Activated CD4-positive, alpha-beta T cell treated with anti-CD3 and anti-CD28 coated beads for 1 hour (primary cell): ENCODE measurements around the gene C1orf21.
A peak's percentile ranks its signal among the peaks of the same experiment; 100 is the strongest.
"Not testable (repeated sequence)": the region's sequence is repeated elsewhere in the genome, so short reads cannot be mapped to it uniquely, and the experiment has no call there.

ENCODE experiments used
- DNase-seq: peaks from one replicate; pipeline ENCODE4 v3.0.0-alpha.2; 2020

Gene C1orf21, protein sequence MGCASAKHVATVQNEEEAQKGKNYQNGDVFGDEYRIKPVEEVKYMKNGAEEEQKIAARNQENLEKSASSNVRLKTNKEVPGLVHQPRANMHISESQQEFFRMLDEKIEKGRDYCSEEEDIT

DNA sequence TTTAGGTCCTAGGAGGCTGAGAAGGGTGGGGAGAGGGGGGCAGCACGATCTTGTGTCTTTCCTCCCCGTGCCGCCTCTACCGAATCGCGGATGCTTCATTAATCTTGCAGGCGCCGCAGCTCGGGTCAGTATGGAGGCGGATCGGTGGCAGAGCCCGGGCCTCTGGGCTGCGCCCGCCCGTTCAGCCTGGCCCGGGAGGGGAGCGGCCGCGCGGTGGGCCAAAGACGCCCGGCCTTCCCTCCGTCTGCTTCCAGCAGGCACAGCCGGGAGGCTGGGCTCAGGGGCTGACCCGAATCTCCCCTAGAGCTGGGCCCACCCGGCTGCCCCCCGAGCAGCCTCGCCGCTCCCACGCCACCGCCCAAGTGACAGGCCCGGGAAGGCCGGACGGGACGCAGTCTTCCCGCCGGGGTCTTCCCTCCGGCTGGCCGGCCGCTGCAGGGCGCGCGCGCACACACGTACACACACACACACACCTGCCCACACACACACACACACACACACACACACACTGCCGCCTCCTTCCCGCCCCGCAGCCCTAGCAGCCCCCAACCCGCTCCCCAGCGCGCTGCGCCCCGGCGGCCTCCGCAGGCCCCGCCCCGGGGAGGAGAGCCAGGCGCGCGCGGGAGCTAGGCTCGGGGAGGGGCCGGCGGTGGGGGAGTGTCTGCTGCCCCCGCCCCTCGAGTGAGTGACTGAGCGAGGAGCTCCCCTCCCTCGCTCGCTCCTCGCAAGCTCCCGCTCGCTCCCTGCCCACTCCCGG lies at the start of gene C1orf21:
Gene C1orf21, plus strand, starts transcription at position 718 of the 757 bp plus-strand sequence. CDS start 90,481 bp downstream, outside the sequence.
- peak; percentile 36 for DNase-seq

DNA sequence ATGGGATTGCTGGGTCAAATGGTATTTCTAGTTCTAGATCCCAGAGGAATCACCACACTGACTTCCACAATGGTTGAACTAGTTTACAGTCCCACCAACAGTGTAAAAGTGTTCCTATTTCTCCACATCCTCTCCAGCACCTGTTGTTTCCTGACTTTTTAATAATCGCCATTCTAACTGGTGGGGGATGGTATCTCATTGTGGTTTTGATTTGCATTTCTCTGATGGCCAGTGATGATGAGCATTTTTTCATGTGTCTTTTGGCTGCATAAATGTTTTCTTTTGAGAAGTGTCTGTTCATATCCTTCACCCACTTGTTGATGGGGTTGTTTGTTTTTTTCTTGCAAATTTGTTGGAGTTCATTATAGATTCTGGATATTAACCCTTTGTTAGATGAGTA lies 49.0 kb upstream of the C1orf21 start:
- not testable (repeated sequence) for DNase-seq

DNA sequence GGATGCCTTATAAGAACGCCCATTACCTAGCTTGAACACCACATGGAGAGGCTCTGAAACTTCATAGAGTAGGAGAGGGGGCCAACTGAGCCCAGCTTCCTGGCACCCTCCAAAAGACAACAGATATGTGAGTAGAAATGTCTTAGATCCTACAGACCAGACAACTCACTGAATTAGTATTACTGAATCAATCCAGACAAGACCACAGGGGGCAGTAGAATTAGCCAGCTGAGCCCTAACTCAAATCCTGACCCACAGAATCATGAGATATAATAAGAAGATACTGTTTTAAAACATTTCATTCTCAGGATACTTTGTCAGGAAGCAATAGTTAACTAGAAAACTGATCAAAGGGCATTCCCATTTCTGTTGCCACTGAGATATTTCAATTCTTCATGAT lies 45.8 kb upstream of the C1orf21 start:
- DNase-seq = no peak

DNA sequence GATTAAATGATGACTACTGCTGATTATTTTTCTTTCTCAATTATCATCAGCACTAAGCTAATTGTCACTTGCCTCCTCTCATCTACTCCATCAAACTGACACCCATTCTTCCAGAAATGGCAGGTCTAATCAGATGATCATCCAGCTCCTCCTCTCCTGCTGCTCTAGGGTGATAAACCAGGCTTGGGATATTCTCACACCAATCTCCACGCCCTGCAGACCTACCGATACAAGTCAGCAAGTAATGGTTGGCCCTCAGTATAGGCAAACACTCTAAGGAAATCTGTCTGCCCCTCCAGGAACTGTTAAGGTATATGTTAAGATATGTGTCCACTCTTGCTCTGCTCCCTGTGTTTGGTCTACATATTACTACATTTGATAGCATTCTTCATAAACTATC lies 36.3 kb upstream of the C1orf21 start:
- DNase-seq = no peak

DNA sequence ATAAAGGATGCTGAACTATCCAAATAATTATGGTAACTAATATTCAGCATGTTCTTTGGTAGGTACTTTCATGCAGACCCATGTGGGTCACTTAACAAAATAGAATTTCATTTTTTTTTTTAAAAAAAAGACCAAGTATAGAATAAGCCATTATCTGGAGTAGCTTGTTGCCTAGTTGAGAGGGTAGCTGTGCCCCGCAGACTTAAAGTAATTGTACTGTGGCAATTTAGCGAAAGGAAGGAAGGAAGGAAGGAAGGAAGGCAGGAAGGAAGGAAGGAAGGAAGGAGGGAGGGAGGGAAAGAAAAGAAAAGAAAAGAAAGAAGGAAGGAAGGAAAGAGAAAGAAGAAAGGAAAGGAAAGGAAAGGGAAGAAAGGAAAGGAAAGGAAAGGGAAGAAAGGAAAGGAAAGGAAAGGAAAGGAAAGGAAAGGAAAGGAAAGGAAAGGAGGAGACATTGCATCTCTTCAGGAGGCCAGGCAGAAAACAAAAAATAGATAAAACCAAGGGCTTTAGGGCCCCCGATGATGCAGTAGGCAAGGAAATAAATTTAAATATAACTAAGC lies 35.3 kb upstream of the C1orf21 start:
- no peak for DNase-seq

DNA sequence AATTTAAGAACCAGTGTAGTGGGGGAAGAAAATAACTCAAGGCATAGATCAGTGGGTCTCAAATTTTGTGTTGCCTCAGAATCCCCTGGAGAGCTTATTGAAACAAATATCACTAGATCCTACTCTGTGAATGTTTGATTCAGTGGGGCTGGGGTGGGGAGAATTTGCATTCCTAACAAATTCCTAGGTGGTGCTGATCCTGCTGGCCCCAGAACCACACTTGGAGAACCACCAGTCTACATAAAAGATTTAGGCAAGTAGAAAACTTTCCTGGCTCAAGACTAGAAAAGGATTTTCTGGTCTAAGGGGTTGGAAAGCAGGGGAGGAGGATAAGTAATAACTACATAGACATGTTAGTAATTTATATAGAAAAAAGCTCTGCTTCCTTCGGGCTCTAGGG lies 34.1 kb upstream of the C1orf21 start:
- no peak for DNase-seq

DNA sequence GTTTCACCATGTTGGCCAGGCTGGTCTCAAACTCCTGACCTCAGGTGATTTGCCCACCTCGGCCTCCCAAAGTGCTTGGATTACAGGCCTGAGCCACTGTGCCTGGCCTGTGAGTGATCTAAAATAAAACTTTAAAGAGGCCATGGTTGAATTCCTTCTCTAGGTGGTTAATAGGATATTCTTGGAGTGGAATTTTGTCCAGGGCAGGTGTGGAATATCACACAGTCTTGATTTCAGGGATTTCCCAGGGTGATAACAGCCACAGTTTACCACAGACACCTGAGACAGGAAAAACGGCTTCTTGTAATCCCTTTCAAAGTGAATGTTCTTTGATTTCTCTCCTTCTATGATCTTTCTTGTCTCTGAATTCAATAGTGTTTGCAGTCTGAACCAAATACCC lies 32.1 kb upstream of the C1orf21 start:
- DNase-seq = no peak

DNA sequence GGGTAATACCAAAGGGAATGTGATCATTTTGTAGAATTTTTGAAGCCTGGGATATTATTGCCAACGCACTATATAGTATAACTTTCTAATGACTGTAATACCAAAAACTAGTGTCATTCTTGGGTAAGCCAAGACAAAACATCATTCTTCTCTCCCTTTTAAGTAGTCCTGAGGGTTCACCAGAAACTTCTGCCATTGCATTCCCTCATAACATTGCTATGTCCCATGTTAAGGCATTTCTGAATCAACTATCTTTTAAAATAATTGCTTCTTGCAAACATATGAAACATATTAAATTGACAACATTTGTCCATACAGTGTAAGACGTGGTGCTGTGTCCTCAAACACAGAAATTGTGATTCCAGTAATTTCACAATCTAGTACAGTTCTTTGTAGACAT lies 29.9 kb upstream of the C1orf21 start:
- no peak for DNase-seq

DNA sequence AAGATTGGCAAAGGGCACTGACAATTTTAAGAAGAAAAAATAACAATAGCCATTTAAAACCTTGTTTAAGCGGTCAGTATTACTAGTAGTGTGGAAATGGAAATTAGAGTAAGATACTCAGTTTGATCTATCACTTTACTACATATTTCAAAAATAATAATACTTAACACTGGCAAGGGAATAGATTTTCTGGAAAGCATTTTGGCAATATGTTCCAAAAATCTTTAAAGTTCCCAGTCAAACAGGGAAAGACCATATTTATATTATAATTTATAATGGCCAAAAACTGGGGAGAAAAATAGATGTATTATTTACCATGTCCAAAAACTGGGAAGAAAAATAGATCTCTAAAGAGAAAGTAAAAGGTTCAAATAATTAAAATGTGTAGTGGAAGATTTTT lies 28.6 kb upstream of the C1orf21 start:
- DNase-seq = no peak

DNA sequence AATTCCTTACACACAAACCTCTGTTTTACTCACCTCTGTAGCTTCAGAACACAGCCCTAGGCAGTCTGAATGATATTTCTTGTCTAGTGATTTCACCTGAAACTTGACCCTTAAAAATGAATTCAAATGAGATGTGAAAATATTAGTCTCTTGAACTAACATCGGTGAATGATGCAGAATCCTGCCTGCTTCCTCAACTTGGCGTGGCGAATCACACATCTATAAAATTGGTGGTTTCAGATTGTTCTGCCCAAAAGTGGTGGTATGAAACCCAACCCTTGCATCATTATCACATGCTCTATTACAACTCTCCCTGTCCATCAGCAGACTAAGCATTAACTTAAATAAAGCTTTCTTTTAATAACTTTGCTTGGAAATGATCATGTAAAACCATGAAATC lies 26.9 kb upstream of the C1orf21 start:
- no peak for DNase-seq

DNA sequence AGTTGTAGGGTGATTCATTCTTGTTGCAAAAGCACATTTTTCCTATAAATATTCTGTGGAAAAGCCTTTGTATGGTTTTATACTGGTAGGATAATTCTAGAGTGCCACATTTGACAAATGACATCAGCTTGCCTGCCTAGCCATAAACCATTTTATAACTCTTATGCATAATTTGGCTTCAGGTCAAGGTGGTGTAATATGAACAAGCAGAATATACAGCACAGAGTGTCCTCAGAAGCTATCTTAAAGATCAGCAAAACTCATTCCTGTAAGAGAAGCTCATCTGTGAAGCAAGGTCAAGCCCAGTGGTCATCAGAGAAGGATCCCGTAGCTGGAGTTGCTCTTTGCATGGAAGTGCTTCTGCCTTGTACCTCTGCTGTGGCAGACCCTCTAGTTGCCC lies 24.0 kb upstream of the C1orf21 start:
- DNase-seq = no peak

DNA sequence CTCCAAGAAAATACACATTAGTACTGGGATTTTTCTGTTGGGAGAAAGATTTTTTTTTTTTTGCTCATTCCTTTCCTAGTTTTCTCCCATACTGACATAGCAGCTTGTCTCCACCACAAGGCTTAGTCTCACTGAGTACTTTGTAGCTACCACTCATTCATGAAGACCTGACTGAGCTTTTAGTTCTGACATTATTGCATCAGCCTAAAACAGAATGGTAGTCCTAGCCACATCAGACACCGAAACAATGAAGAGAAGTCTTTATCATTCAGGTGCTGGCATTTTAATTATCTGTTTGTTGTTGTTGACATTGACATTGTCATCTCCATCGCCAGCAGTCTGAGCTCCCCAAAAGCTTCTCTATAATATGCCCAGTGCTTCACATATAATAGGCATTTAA lies 21.1 kb upstream of the C1orf21 start:
- no peak for DNase-seq

DNA sequence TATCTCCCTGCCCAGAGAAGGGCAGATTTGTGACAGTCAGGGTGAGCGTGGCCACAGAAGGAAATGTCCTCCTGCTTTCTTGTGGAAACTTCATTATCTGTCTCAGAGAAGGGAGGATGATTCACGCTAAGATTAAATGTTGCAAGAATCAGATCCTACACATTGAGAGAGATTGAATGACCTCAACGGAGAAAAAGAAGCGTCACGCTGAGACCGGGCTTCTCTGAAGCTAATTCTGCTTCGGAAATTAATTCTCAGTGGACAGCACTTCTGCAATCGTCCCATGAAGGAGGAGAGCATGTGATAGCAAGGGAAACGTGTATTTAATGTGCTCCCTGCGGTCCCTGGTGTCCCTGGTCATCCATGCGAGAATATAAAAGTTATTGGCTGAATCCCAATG lies 19.8 kb upstream of the C1orf21 start:
- DNase-seq = no peak

DNA sequence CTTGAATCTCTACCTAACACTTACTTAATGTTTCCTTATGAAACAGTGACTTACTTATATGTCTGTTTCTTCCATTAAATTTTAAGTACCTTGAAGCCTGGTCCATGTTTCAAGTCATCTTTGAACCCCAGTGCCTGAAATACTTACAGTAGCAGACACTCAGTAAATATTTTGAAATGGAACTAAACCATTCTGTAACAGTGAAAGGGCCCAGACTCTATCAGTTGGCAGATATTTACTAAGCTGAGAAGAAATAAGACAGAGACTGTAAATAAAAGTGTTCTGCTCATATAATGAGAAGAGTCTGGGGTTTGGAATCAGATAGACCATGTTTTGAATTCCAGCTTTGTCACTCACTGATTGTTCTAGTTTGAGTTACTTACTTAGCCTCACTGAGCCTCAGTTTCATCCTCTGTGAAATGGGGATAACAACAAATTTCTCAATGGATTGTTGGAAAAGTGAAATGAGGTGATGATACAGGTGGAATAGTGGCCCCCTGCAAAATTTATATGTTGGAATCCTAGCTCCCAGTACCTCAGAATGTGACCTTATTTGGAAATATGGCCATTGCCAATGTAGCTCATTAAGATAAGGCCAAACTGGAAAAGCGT lies 19.3 kb upstream of the C1orf21 start:
- DNase-seq = no peak

DNA sequence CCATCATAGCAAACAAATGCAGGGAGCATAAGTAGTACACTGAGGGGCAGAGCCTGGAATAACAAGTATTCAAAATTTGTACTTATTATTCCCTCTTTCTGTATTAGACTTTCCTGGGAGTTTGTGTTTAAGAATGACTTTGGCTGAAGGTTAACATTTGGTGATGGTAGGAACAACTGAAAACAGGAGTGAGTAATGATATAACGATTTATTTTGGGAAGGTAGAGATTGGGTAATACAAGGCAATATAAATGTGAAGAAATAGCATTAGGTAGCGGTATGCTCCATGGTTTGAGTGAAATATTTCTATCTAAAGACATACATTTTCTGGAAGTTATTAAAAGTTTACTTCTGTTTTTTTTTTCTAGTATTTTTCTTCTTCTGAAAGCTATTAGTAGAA lies 18.5 kb upstream of the C1orf21 start:
- no peak for DNase-seq

DNA sequence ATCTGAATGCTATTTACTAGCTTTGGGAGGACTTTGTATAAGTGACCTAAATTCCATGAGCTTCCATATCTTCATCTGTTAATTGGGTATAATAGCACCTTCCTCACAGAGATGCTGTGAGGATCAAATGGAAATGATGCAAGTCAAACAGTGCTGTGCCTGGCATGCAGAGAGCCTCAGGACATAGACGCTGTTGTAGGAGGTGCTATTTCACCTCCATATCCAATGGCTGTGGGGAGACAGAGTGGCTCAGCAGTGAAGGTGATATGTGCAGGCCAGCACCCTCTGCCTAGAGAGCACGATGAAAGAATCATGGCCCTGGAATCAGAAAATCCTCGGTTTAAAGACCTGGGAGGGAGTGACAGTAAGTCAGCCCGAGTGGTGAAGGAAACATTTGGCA lies 16.0 kb upstream of the C1orf21 start:
- no peak for DNase-seq

DNA sequence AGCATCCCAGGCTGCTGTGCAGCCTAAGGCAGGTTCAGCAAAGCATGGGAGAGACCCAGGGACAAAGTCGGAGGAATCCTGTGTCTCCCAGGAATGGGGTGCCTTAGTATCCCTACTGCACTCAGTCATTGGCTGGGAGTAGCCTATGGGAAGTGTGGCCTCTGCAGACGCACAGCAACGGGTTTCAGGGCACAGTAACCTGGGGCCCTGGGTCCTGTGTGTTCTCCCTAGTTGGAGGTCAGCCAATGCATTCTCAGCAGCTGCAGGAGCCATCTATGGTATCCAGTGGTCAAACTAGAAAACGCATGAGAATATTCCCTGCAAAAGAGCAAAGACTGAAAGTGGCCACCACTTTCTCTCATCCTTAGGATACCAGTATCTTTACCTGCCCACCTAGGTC lies 13.7 kb upstream of the C1orf21 start:
- DNase-seq = no peak

DNA sequence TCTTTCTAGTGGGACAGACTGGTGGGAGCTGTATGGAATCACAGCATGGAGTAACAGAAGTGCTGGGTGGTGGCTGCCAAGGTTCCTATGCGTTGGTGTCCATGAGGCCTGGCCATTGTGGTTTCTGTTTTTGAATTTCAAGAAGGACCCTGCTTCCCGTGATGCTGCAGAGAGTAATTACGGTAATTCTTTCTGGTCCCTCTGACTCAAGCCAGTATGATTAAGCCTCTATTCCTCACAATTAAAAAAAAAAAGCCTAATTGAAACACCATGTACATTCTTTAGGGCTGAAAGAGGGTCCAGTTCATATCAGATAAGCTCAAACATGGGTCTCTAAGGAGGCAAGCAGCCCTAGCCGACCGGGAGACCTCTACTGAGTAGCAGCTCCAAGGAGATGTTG lies 10.5 kb upstream of the C1orf21 start:
- no peak for DNase-seq

DNA sequence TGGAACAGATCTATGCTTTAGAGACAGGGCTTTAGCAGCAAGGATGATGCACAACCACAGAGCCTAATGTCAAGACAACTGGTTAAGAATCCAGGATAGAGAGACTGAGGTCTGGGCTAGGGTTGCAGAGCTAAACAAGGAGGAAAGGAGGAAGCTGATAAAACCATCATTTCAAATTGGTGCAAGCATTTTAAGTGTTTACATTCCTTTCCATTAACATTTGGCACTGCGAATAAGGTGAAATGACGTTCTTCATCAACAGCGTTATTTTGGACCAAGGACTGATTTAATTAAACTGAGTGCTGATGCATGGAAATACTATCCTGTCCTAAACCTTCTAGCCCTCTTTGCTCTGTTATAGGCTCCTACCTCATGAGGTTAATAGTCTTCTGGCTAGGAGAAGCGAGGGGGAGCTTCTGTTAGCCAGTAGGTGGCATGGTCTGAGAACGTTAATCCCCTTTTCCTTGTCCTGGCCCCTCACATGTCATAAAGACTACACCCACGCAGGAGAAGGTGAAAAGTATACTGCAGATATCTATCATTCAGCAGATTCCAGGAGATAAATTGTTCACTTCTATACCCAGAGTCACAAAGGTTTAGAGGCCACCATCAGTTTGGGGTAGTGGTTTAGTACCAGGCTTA lies 7.6 kb upstream of the C1orf21 start:
- no peak for DNase-seq

DNA sequence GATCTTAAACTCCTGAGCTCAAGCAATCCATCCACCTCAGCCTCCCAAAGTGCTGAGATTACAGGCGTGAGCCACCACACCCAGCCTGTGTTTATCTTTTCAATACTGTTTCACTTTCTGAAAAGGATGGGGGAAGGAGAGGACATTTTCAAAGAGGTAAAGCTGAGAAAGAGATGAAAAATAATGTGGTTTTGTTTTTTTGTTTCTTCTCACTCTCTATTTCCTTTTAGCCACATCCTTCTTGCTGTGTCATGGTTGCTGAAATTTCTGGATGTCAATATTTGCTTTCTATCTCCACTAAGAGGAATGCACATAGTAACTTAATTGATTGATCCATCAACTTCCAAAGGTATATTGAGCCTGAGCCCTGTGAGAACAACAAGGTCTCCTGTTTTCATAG lies 6.4 kb upstream of the C1orf21 start:
- no peak for DNase-seq

DNA sequence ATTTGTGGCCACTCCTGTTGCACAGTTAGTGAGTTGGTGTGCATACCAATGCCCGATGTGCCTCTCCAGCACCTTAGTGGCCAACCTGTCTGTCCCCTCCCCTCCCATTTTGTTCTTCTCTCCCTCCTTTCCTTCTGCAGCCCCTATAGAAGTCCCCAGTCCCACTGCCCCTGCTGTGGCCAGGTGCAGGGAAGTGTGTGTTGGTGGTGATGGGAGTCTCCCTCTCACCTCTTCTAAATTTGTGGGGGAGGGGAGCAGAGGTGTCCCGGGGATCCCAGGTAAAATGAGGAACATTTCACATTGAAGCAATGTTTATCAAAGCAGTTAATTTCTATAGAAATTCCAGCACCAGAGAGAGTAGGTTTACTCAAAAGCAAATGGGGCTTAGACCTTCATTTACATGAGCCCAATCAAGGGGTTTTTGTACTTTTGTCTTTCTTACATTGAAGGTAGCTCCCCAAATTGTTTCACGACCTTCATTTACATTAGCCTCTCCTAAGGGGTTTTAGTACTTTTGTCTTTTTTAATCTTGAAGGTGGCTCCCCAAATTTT lies 3.0 kb upstream of the C1orf21 start:
- DNase-seq = no peak

DNA sequence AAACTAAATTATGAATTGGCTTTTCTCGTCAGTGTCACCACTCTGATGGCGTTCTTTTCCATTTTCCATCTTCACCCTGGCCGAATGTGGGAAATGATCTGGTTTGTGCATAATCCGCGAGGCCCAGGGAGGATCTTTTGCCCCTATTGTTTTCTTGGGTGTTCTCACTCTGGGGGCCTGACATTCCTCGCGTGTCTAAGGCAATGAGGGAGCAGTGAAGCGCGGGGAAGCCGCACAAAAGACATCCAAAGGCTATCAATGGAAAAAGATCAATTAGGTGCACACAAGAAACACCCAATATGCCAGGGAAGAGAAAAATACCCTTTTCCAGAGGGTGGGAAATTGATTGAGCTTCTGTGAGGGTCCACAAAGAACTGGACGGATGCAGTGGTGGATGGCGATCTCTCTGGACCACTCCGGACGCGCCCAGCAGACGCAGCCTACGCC lies 941 bp upstream of the C1orf21 start:
- DNase-seq = no peak

DNA sequence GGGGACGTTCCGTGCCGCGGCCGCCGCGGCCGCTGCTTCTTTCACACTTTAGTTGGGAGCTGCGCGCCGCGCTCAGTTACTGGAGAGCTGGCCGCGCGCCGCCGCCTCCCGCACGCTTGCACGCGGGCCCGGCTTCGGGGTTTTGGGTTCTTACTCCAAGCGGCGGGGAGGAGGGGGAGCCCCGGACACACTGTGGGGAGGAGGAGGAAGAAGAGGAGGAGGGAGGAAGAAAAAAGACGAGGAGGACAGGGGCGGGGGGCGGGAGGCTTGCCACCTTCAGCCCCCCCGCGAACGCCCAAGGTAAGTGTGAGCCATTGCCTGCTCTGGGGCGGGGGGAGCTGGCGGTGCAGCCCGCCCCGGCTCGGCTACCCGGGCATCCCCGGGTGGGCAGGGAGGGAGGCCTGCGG lies 243 bp downstream of the C1orf21 start:
- no peak for DNase-seq
